SIG-M5 (cell line): ENCODE results near the gene ACTRT2.

Experiments
- DNase-seq: peaks from one replicate; lab custom pipeline; 2025; lab: John Stamatoyannopoulos, UW

The ACTRT2 gene

DNA sequence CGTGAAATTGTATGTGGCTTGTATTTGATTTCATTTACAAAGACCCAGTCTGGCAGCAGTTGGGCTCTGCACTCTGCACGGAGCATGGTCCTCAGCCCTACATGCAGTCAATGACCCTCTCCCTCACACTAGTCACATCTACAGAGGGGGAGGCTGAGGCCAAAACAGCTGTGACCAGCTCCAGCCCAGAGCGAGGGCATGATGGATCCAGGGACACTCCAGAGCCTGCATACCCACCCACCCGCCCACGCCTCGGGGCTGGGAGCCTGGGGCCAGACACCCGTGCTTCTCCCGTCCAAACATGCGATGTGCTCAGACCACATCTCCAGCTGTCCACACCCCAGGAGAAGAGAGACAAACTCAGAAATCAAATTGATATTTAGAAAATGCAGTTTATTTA lies 33.8 kb downstream of the ACTRT2 start:
- DNase-seq = no peak

DNA sequence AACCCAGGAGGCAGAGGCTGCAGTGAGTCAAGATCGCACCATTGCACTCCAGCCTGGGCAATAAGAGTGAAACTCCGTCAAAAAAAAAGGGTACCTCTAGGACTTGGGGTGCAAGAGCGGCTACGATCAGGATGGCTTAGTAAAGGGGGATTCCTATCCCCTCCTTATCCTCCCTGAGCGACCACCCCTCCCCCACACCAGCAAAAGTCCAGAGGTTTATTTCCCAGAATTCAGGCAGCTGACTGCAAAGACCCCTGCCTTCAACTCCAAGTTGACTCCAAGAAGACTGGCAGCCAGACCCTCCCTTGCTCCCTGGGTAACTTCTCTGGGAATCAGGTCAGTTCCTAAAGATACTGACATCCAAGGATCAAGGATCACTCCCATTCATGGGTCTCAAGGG lies 35.4 kb downstream of the ACTRT2 start:
- DNase-seq = no peak

GRCh38 chr1:3058263-3059030 lies 37.2 kb downstream of the ACTRT2 start:
- DNase-seq = no peak

GRCh38 chr1:3060127-3060526 lies 38.9 kb downstream of the ACTRT2 start:
- no peak for DNase-seq

DNA sequence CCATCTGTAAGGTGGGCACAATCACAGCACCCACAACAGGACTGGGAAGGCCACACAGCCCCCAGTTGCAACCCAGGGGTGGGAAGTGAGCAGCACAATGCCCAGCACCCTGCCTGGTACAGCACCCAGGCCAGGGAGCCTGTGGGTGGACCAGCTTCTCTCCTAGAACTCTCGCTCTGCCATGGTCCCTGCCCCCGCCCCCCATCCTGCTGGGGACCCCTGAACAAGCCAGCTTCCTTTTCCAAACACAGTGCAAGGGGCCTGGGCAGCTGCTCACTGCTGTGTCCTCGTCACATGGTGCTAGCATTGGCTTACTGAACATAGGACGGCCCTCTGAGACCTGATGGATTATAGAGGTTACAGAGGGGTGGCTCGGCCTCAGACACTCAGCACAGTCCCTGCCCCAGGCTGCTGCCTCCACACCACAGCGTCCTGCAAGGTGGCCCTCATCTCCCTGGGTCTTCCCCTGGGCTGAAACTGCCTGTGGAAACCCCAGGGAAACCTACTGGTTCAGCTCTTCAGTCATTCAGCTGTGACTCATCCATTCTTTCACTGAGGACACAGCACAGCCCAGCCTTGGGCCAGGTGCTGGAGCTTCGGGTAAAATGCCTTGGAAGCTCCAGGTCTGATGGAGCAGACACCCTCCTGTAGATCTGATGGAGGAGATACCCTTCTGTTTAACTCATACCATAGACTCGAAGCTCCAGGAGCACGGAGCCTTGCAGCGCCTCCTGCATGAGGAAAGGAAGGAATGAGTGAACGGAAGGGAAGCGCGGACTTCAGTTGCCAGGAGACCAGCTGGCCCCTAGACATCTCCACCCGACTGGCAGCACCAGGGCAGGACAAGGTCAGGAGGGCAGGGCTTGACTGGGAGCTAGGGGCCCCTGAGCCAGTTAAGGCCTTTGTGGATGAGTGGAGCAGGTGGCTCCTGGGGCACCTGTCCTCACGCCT lies 39.6 kb downstream of the ACTRT2 start:
- DNase-seq = no peak

DNA sequence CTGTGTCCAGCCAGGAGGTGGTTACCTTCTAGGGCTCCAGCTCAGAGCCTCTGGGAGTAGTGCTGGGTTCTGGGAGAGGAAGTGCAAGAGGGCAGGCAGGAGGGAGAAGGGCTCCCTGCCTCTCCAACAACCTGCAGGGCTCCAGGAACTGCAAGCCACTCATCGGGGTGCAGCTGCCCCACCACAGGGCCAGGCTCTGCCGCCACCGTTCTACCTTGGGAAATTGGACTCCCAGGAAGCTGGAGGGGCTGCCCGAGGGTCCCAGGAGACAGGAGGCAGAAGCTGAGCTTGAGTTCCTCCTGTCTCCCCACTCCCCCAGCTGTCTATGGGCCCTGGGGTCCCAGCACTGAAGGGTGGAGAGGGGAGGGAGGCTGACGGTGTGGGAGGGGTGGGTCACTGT lies 40.3 kb downstream of the ACTRT2 start:
- DNase-seq = no peak

DNA sequence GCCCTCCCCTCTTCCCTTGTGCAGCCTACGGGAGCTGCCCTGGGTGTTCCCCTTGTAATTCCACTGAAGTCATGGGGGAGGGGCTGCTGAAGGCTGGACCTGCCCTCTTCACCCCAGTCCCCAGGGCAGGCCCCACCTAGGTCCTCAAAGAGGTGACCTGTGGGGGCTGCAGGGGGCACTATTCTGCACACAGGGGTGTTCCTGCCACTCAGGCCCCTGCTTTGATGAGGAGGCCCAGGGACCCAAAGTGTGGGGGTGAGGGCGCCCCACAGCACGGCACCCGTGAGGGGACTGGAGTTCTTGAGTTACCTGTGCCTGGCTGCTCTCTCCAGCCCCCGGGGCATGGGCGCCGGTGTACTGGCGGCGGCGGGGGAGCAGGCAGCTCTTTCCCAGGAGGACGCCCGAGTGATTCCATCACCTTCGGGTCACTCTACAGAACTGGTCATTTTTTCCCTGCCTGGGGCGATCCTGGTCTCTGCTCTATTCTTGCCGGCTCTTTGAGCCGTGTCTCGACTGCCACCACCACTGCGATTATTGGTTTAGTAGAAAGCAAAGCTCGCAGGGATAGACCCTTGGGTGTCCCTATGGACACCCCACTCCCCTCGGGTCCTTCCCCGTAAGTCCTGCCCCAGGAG lies 40.8 kb downstream of the ACTRT2 start:
- DNase-seq = no peak

DNA sequence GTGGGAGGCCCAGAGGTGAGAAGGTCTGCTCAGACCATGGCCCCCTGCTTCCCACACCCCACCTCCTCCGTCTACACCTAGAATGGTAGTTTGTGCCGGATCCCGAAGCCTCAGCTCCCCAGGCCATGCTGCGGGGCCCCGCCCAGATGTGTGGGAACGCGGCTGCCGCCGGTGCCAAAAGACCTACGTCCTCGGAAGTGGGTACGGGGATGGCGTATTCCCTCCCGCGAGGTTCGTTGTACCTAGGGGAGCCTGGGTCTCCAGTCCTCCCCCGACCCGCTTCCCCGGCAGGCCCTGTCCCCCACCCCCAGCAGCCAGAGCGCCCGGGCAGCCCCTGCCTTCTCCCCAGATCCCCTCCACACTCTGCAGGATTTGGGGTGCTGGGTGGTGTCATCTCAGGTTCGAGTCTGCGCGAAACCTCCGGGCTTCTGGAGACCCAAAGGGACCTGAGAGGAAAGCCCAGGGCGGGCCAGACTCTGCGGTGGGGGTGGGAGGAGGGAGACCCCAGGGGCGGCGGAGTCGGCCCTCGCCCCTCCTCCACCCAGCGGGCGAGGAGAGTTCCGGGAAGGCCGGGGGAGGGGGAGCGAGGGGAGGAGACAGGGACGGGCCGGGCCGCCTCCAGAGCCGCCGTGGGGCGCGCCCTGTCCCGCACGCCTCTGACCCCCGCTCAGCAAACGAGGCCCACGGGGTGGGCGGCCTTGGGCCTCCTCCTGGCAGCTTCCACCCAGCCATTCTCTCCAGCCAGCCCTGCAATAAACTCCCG lies 41.5 kb downstream of the ACTRT2 start:
- DNase-seq = no peak

- no peak for DNase-seq
These were observed 42.4 kb downstream of the ACTRT2 start for GRCh38 chr1:3063379-3064295.

DNA sequence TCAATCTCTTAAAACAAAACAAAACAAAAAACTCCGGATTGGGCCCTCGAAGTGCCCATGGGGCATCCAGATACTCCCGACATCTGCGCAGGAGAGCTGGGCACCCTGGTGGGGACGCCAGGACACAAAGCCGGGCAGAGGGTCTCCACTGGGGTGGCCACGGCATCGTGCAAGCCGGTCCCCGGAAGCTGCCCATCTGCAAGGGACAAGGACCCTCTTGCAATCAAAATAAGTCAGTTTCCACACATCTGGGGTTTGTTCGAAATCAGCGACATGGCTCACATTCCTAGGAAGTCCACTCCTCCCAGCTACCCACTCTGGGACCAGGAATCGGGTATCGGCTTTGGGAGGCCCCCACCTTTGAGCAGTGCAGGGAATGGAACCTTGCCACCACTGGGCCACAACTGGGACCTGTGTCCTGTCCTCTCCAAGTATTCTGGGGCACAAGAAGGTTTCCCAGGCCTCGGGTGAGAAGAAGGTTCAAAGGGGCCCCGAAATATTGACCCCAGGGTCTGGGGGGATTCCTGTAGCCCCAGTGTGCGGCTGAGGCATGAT lies 43.1 kb downstream of the ACTRT2 start:
- DNase-seq = no peak

DNA sequence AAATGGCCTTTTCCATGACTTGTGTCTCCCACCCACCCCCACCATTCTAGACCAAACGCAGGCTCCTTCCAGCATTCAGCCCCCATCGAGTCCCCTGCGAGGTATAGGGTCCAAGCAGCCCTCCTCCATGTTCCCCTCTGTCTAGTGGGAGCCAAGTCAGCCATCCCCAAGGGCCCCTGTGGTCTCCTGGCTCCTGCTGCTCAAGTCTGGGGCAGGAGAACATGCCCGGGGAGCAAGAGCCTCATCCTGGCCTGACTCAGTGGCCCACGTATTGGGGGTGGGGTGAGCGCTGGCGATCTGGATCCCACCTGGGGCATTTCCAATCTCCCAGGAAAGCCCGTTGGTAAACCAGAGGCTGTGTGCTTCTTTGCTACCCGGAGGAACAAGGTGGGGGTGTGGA lies 43.6 kb downstream of the ACTRT2 start:
- no peak for DNase-seq

- no peak for DNase-seq
These were observed 44.1 kb downstream of the ACTRT2 start for GRCh38 chr1:3065396-3065795.

- no peak for DNase-seq
These were observed 44.5 kb downstream of the ACTRT2 start for GRCh38 chr1:3065797-3066196.

GRCh38 chr1:3066250-3066711 lies 45.0 kb downstream of the ACTRT2 start:
- no peak for DNase-seq

- no peak for DNase-seq
These were observed 45.6 kb downstream of the ACTRT2 start for GRCh38 chr1:3066826-3067225.

DNA sequence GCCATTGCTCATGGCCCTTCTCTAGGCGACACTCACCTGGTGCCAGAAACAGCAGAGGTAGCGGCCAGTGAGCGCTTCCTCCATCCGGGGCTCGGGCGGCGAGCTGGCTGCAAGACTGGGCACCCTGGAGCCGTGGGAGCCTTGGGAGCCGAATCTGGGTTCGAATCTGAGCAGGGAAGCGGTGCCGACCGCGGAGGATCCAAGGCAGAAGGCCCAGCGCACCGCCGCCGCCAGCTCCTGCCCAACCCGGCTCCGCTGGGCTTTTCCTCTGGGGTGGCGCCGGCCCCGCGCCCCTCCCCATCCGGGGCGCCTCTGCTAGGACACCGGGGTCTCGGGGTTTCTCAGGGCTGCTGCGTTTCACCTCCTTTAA lies 46.0 kb downstream of the ACTRT2 start:
- no peak for DNase-seq

- no peak for DNase-seq
These were observed 46.6 kb downstream of the ACTRT2 start for GRCh38 chr1:3067671-3068563.

DNA sequence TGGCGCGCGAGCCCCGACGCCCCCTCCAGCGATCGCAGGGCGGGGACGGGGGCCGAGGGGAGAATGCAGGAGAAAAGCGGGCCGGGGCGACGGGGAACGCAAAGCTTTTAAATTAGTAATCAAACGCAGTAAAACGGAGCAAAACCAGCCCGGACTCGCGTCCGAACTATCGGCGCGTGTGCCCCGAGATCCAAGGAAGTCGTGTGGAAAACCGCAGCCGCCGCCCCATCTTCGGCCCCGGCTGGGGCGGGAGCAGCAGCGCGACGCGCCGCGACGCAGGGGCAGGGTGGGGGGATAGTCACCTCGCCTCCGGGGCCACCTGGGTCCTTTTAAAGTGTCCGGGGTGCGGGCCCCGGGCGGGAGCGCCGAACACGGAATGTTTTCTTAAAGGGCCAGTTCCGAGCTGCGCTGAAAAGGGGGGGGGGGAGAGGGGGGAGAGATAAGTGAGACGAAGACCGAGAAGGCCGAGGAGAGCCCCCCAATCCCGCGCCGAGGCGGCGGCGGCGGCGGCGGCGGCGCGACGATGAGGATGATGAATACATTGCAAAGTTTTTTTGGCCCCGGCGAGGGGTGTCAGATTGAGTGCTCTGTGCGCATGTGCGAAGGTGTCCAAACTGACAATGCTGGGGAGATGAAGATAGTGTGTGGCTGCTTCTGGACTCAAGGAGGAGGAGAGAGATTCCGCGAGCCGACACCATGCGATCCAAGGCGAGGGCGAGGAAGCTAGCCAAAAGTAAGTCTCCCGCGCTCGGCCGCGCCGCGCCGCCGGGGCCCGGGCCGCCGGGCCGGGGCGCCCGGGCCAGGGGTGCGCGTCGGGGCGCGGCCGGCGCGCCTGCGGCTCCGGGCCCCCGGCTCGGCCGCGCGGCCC lies 47.5 kb downstream of the ACTRT2 start, which contains the start of gene PRDM16:
PRDM16 (plus strand) TSS at position 640 of the 868 bp plus-strand sequence; CDS start at position 697, 57 bp downstream.
- DNase-seq = no peak
